WERI-Rb-1 (cell line): ENCODE data around the gene GTF2B.
A peak's percentile ranks its signal among the peaks of the same experiment; 100 is the strongest.

ENCODE experiments used
- DNase-seq: peaks from one replicate; pipeline ENCODE4 v3.0.0-alpha.2; 2020
- H3K27ac ChIP-seq: fragments of 250-450 bp; sonication (Bioruptor Pico); 2 replicates; pipeline ENCODE4 v1.5.1; 2020; ENCODE audit warnings: mild to moderate bottlenecking, moderate library complexity
- H3K27me3 ChIP-seq: fragments of 250-450 bp; sonication (Bioruptor Pico); 2 replicates; pipeline ENCODE4 v1.5.1; 2021; ENCODE audit warnings: mild to moderate bottlenecking, low read depth, moderate library complexity; ENCODE audit not compliant: insufficient read depth, severe bottlenecking
- H3K36me3 ChIP-seq: fragments of 250-450 bp; sonication (Bioruptor Pico); 2 replicates; pipeline ENCODE4 v1.5.1; 2020; ENCODE audit warnings: mild to moderate bottlenecking, moderate library complexity
- H3K4me3 ChIP-seq: 2 replicates; pipeline ENCODE4 v1.5.1; 2011; ENCODE audit warnings: low read depth, mild to moderate bottlenecking, control low read depth, low read length
- H3K9me3 ChIP-seq: fragments of 250-450 bp; sonication (Bioruptor Pico); 2 replicates; pipeline ENCODE4 v1.5.1; 2021; ENCODE audit warnings: mild to moderate bottlenecking, moderate library complexity; ENCODE audit not compliant: severe bottlenecking
- TF ChIP-seq, protein P1 (sequence below): IDR thresholded peaks from 2 replicates; pipeline ENCODE4 v1.5.1; 2011; ENCODE audit warnings: low read depth, mild to moderate bottlenecking, control low read depth, inconsistent platforms, low read length

The GTF2B gene

GRCh38 chr1:88911161-88911560 lies 19.8 kb upstream of the GTF2B start:
- no peaks in the 10 kb centered on the region for H3K27me3 ChIP-seq
- DNase-seq, result no peak
- H3K36me3 ChIP-seq, result no peaks in the 10 kb centered on the region
- H3K4me3 ChIP-seq, result no peak overlapping the region
- TF ChIP-seq, protein P1, sequence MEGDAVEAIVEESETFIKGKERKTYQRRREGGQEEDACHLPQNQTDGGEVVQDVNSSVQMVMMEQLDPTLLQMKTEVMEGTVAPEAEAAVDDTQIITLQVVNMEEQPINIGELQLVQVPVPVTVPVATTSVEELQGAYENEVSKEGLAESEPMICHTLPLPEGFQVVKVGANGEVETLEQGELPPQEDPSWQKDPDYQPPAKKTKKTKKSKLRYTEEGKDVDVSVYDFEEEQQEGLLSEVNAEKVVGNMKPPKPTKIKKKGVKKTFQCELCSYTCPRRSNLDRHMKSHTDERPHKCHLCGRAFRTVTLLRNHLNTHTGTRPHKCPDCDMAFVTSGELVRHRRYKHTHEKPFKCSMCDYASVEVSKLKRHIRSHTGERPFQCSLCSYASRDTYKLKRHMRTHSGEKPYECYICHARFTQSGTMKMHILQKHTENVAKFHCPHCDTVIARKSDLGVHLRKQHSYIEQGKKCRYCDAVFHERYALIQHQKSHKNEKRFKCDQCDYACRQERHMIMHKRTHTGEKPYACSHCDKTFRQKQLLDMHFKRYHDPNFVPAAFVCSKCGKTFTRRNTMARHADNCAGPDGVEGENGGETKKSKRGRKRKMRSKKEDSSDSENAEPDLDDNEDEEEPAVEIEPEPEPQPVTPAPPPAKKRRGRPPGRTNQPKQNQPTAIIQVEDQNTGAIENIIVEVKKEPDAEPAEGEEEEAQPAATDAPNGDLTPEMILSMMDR, result no peak
- no peaks in the 10 kb centered on the region for H3K9me3 ChIP-seq
- H3K27ac ChIP-seq, result no peak overlapping the region

DNA sequence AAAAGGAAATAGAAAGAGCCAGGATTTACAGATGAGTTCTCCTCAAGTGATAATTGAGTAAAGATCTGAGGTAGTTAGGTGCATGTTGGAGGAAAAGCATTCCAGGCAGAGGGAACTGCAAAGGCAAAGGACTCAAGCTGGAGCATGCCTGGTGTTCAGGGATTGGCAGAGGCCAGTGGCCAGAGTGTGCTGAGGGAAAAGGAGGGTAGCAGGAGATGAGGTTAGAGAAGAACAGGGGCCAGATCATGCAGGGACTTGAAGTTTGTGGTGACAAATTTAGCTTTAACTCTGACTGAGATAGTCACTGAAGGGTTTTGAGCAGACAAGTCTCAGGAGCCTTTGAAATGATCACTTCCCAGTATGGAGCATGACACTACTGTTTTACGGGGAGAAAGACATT lies 19.0 kb upstream of the GTF2B start:
- Histone ChIP-seq H3K27ac (no peak overlapping the region), H3K27me3 (no peaks in the 10 kb centered on the region), H3K9me3 (no peaks in the 10 kb centered on the region), H3K4me3 (no peak overlapping the region), H3K36me3 (no peaks in the 10 kb centered on the region)
- TF ChIP-seq, protein P1, result no peak
- DNase-seq, result no peak

- TF ChIP-seq, protein P1, result no peak
- Histone ChIP-seq H3K27ac (no peak overlapping the region), H3K9me3 (no peaks in the 10 kb centered on the region), H3K4me3 (no peak overlapping the region), H3K27me3 (no peaks in the 10 kb centered on the region), H3K36me3 (no peaks in the 10 kb centered on the region)
- no peak for DNase-seq
These were observed 9.5 kb upstream of the GTF2B start for GRCh38 chr1:88900883-88901282.

GRCh38 chr1:88897070-88897730 lies 5.8 kb upstream of the GTF2B start:
- Histone ChIP-seq H3K4me3 (no peak overlapping the region), H3K9me3 (no peaks in the 10 kb centered on the region), H3K27ac (no peak overlapping the region), H3K36me3 (no peaks in the 10 kb centered on the region), H3K27me3 (no peaks in the 10 kb centered on the region)
- DNase-seq, result no peak
- TF ChIP-seq, protein P1, result no peak

GRCh38 chr1:88892357-88892877 lies 1.1 kb upstream of the GTF2B start:
- TF ChIP-seq, protein P1, result no peak
- Histone ChIP-seq H3K27me3 (no peaks in the 10 kb centered on the region), H3K27ac (no peak overlapping the region), H3K4me3 (no peak overlapping the region), H3K36me3 (peaks cover 14% of the 10 kb centered on the region), H3K9me3 (no peaks in the 10 kb centered on the region)
- no peak for DNase-seq

GRCh38 chr1:88891951-88892340 lies 579 bp upstream of the GTF2B start:
- no peak for DNase-seq
- H3K4me3 ChIP-seq, result peak overlapping the region; percentile 97
- TF ChIP-seq, protein P1, result no peak
- no peaks in the 10 kb centered on the region for H3K27me3 ChIP-seq
- H3K36me3 ChIP-seq, result peaks cover 17% of the 10 kb centered on the region
- H3K27ac ChIP-seq, result peak overlapping the region; percentile 90
- H3K9me3 ChIP-seq, result no peaks in the 10 kb centered on the region
